Caco-2 (cell line): ENCODE data around the gene NOX5. TPM values are rescaled to one million over a fixed set of nuclear protein-coding genes. Genes with fewer than 3 reads are reported as not detected.

ENCODE experiments used
- BruUV-seq: library from RNA; stranded (reverse); fragments of 400-500 nt; replicated peaks from 2 replicates; lab custom pipeline; 2021; lab: Mats Ljungman, UMichigan
- CTCF ChIA-PET: fragments of 300-600 bp; sonication (Branson Sonifier 250); formaldehyde crosslinking; loops from one replicate; lab custom pipeline; 2022; ENCODE audit warnings: antibody characterized with exemption; lab: Charles Lee
- POLR2A ChIA-PET: fragments of 300-600 bp; sonication (Branson Sonifier 250); formaldehyde crosslinking; loops from one replicate; lab custom pipeline; 2022; ENCODE audit warnings: antibody characterized with exemption; lab: Charles Lee
- DNase-seq, 2 experiments: peaks; one replicate each; pipeline versions ENCODE4 v3.0.0 to v3.0.0-alpha.2; 2020 to 2022
- H3K27me3 ChIP-seq: replicated peaks from 2 replicates; pipeline ENCODE4 v1.6.0; 2011; ENCODE audit warnings: low read length; ENCODE audit not compliant: control insufficient read depth, insufficient read depth
- H3K36me3 ChIP-seq: 2 replicates; pipeline ENCODE4 v1.5.1; 2011; ENCODE audit warnings: low read length; ENCODE audit not compliant: control insufficient read depth, insufficient read depth
- H3K4me1 ChIP-seq: fragments of 250-450 bp; sonication (Bioruptor Pico); 2 replicates; pipeline ENCODE4 v1.5.1; 2020; ENCODE audit warnings: mild to moderate bottlenecking
- H3K4me3 ChIP-seq: 2 replicates; pipeline ENCODE4 v1.5.1; 2011; ENCODE audit warnings: low read depth, mild to moderate bottlenecking, control low read depth, low read length
- H3K9me3 ChIP-seq: fragments of 250-450 bp; sonication (Bioruptor Pico); 2 replicates; pipeline ENCODE4 v1.5.1; 2020; ENCODE audit warnings: mild to moderate bottlenecking, moderate library complexity
- H3K27ac Mint-ChIP-seq: one replicate; pipeline ENCODE4 v1.8.0; 2022; ENCODE audit warnings: mixed read lengths; ENCODE audit not compliant: unreplicated experiment
- H3K27me3 Mint-ChIP-seq: one replicate; pipeline ENCODE4 v1.8.0; 2022; ENCODE audit warnings: mixed read lengths; ENCODE audit not compliant: insufficient read depth, unreplicated experiment
- H3K36me3 Mint-ChIP-seq: one replicate; pipeline ENCODE4 v1.8.0; 2022; ENCODE audit warnings: mild to moderate bottlenecking, mixed read lengths; ENCODE audit not compliant: insufficient read depth, unreplicated experiment
- H3K4me1 Mint-ChIP-seq: one replicate; pipeline ENCODE4 v1.8.0; 2022; ENCODE audit warnings: low read depth, mixed read lengths; ENCODE audit not compliant: unreplicated experiment
- H3K4me3 Mint-ChIP-seq: one replicate; pipeline ENCODE4 v1.8.0; 2022; ENCODE audit warnings: mild to moderate bottlenecking, moderate library complexity, mixed read lengths; ENCODE audit not compliant: unreplicated experiment
- H3K9me3 Mint-ChIP-seq: one replicate; pipeline ENCODE4 v1.8.0; 2022; ENCODE audit warnings: mixed read lengths; ENCODE audit not compliant: unreplicated experiment
- CTCF ChIP-seq, 2 experiments: fragments of 200-600 bp in 1 of 2; IDR thresholded peaks; 1 replicate in 1 of 2; 2 replicates in 1 of 2; pipeline versions ENCODE4 v1.5.1 to v1.8.0; 2011 to 2022; ENCODE audit warnings: antibody characterized with exemption in 1 of 2, control low read depth in 1 of 2, inconsistent platforms in 1 of 2, low read depth in 1 of 2, low read length in 1 of 2, mild to moderate bottlenecking in 1 of 2, moderate library complexity in 1 of 2; ENCODE audit not compliant: insufficient read depth in 1 of 2, severe bottlenecking in 1 of 2, unreplicated experiment in 1 of 2
- intact Hi-C: fragments of 100-400 bp; cut with micrococcal nuclease; formaldehyde crosslinking; loops from one replicate; pipeline ENCODE4 v1.10.0; 2022; ENCODE audit not compliant: unreplicated experiment
- total RNA-seq: library from RNA; stranded (reverse); gene quantifications from 2 replicates; pipeline ENCODE4 v1.2.3, GENCODE V29; 2022

NOX5 gene
- total RNA-seq, 1 experiment from 2014 or later: 0.05 TPM

DNA sequence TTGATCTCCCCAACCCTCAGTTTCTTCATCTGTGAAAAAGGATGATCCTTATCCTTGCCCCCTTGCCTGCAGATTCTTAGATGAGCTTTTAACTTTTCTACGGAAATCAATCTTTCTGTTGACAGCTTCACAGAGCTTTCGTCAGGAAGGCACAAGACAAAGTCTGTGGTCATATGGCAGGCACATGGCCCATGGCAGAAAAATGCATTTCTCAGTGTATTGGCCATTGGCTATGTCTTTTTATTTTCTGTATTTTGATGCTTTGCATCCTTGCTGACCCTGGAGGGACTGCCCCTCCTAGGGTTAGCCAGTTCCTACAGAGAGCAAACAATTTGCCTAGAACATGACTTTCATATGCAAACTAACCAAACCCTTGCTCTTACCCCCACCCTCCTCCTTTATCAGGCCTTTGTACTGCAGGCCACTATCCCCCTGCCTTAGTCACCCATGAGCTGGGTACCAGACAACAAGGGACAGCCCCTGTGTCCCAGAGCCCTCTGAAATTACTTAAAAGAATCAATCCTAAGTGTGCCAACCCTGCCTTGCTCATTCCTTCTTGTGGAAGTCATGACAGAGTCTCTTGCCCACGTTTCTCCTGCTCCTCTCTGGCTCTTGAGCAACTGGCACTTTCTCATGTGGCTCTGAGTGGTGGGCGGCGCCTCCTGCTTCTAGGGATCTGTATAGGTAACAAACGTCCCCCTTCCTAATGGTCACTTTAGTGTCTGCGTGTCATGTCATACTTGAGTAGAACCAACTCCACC, 24.1 kb upstream of the NOX5 start:
- Mint-ChIP-seq H3K9me3 (no peaks in the 10 kb centered on the region), H3K27ac (no peak overlapping the region), H3K4me1 (peaks cover 14% of the 10 kb centered on the region), H3K36me3 (no peaks in the 10 kb centered on the region), H3K4me3 (no peak overlapping the region), H3K27me3 (no peaks in the 10 kb centered on the region)
- Histone ChIP-seq H3K4me1 (peaks cover 24% of the 10 kb centered on the region), H3K9me3 (no peaks in the 10 kb centered on the region; the same call in 1 of the 2 replicates), H3K4me3 (no peak overlapping the region), H3K36me3 (no peaks in the 10 kb centered on the region), H3K27me3 (no peaks in the 10 kb centered on the region)
- TF ChIP-seq CTCF (IDR thresholded peaks at IDR 0.05; ENCODE audit: insufficient read depth in 1 of 2, low read depth in 1 of 2, low read length in 1 of 2, severe bottlenecking in 1 of 2, unreplicated experiment in 1 of 2): no peak
- CTCF ChIA-PET: interaction anchor here (1.1 kb wide), 1 partner anchor 41 kb away, joined by 3 read pairs; no protein-coding TSS in a partner anchor
- BruUV-seq: no TSS peak
- POLR2A ChIA-PET: no interaction called here
- no peak for DNase-seq
- intact Hi-C loops: no loop called here

- Histone ChIP-seq H3K9me3 (no peaks in the 10 kb centered on the region; the same call in 1 of the 2 replicates), H3K27me3 (no peaks in the 10 kb centered on the region), H3K4me3 (no peak overlapping the region), H3K4me1 (peaks cover 24% of the 10 kb centered on the region), H3K36me3 (no peaks in the 10 kb centered on the region)
- Mint-ChIP-seq H3K9me3 (no peaks in the 10 kb centered on the region), H3K27me3 (no peaks in the 10 kb centered on the region), H3K36me3 (no peaks in the 10 kb centered on the region), H3K4me3 (no peak overlapping the region), H3K4me1 (peaks cover 14% of the 10 kb centered on the region), H3K27ac (no peak overlapping the region)
- BruUV-seq: no TSS peak
- TF ChIP-seq CTCF (IDR thresholded peaks at IDR 0.05; ENCODE audit: insufficient read depth in 1 of 2, low read depth in 1 of 2, low read length in 1 of 2, severe bottlenecking in 1 of 2, unreplicated experiment in 1 of 2): no peak
- DNase-seq: no peak
- ChIA-PET CTCF (interaction anchor here (1.1 kb wide), 1 partner anchor 41 kb away, joined by 3 read pairs; no protein-coding TSS in a partner anchor), POLR2A (no interaction called here)
- intact Hi-C loops: no loop called here
These were observed 23.4 kb upstream of the NOX5 start for GRCh38 chr15:68990992-68991500.

GRCh38 chr15:68991723-68992122, 22.8 kb upstream of the NOX5 start:
- H3K4me3 ChIP-seq: no peak overlapping the region
- peak; percentile 55 to 82 for DNase-seq
- H3K4me1 Mint-ChIP-seq: peaks cover 14% of the 10 kb centered on the region
- peaks cover 24% of the 10 kb centered on the region for H3K4me1 ChIP-seq
- no TSS peak for BruUV-seq
- H3K4me3 Mint-ChIP-seq: no peak overlapping the region
- H3K9me3 Mint-ChIP-seq: no peaks in the 10 kb centered on the region
- H3K36me3 Mint-ChIP-seq: no peaks in the 10 kb centered on the region
- ChIA-PET CTCF (interaction anchor here (1.1 kb wide), 1 partner anchor 40 kb away, joined by 3 read pairs; no protein-coding TSS in a partner anchor), POLR2A (no interaction called here)
- TF ChIP-seq CTCF (IDR thresholded peaks at IDR 0.05; ENCODE audit: insufficient read depth in 1 of 2, low read depth in 1 of 2, low read length in 1 of 2, severe bottlenecking in 1 of 2, unreplicated experiment in 1 of 2): no peak
- intact Hi-C loops: no loop called here
- H3K27me3 ChIP-seq: no peaks in the 10 kb centered on the region
- no peaks in the 10 kb centered on the region for H3K27me3 Mint-ChIP-seq
- H3K9me3 ChIP-seq: no peaks in the 10 kb centered on the region; the same call in 1 of the 2 replicates
- H3K36me3 ChIP-seq: no peaks in the 10 kb centered on the region
- peak overlapping the region; percentile 58 for H3K27ac Mint-ChIP-seq
